Psoas muscle (tissue), 8 donors: ENCODE data around the gene GAS2L2. TPM values are rescaled to one million over a fixed set of nuclear protein-coding genes. Genes with fewer than 3 reads are reported as not detected.
A peak's percentile ranks its signal among the peaks of the same experiment; 100 is the strongest.

Source experiments
- ATAC-seq, 4 donors: fragments of 200-7000 bp; cut with Tn5 transposase; one replicate each; pipeline ENCODE4 v1.9.1; 2020; ENCODE audit warnings: moderate library complexity in 3 of 4, mild to moderate bottlenecking in 2 of 4
- DNase-seq, 2 donors: peaks; one replicate each; pipeline ENCODE4 v3.0.0-alpha.2; 2020
- H3K27ac ChIP-seq: fragments of 200-600 bp; one replicate; pipeline ENCODE4 v1.8.0; 2022
- H3K27me3 ChIP-seq, 3 donors: fragments of 200-600 bp in 1 of 3; one replicate each; pipeline versions ENCODE4 v1.6.1 to v1.8.0; 2013 to 2022; ENCODE audit warnings: low read length in 2 of 3, mild to moderate bottlenecking in 2 of 3, moderate library complexity in 1 of 3; ENCODE audit not compliant: insufficient read depth in 3 of 3
- H3K36me3 ChIP-seq, 2 donors: fragments of 200-600 bp in 1 of 2; one replicate each; pipeline versions ENCODE4 v1.6.1 to v1.8.0; 2013 to 2022; ENCODE audit warnings: low read depth in 1 of 2, mild to moderate bottlenecking in 1 of 2, moderate library complexity in 1 of 2; ENCODE audit not compliant: insufficient read depth in 1 of 2
- H3K4me1 ChIP-seq: fragments of 200-600 bp; one replicate; pipeline ENCODE4 v1.8.0; 2022
- H3K4me3 ChIP-seq: fragments of 200-600 bp; one replicate; pipeline ENCODE4 v1.8.0; 2022; ENCODE audit warnings: mild to moderate bottlenecking
- H3K9me3 ChIP-seq: fragments of 200-600 bp; one replicate; pipeline ENCODE4 v1.8.0; 2022
- WGBS, 3 donors: extraction: QIAGEN DNeasy Blood & Tissue Kit; methylation state at CpG; one replicate each; pipeline versions ENCODE4 v1.1.6 to v1.1.7; 2013; 5-methylcytosine and 5-hydroxymethylcytosine counted together
- intact Hi-C, 2 donors: fragments of 100-400 bp; cut with DNase I; formaldehyde crosslinking; loops; one replicate each; pipeline versions ENCODE4 v1.11.0 to v1.14.2; 2022
- polyA plus RNA-seq, 3 donors: library from polyadenylated mRNA; stranded (reverse); fragments of 200-250 nt; gene quantifications; one replicate each; pipeline ENCODE4 v1.2.3, GENCODE V29; 2013
- total RNA-seq, 4 donors: library from RNA; stranded (reverse); fragmentation: NEBNext Ultra II Directional in 2 of 4; extraction: Animal tissue kit (Norgen Biotek cat#: 25700) in 2 of 4; gene quantifications; one replicate each; pipeline versions ENCODE4 v1.2.1 to v1.2.4, GENCODE V29; 2021 to 2023
- TF ChIP-seq, protein P1 (sequence below): fragments of 200-600 bp; IDR thresholded peaks from one replicate; pipeline ENCODE4 v1.8.0; 2022; ENCODE audit warnings: antibody characterized with exemption
- donor health status: healthy with polysubstance abuse.
- donor health status: DM: no; HTN: no; CAD: no; lungs with moderate emphysema.
- donor health status: Bipolar disorder and iron deficiency.
- donor health status: healthy.
- donor health status: DM: yes; HTN: yes; CAD: no.
- donor health status: DM: no; HTN: no; CAD: no.
- donor health status: DM: no; HTN: no; CAD: no.
- donor health status: DM: yes; HTN: yes; CAD: no.

GAS2L2 gene
- total and polyA plus RNA-seq, 7 donors = 0.04 to 0.27 (median 0.13) TPM; not detected in 1

DNA sequence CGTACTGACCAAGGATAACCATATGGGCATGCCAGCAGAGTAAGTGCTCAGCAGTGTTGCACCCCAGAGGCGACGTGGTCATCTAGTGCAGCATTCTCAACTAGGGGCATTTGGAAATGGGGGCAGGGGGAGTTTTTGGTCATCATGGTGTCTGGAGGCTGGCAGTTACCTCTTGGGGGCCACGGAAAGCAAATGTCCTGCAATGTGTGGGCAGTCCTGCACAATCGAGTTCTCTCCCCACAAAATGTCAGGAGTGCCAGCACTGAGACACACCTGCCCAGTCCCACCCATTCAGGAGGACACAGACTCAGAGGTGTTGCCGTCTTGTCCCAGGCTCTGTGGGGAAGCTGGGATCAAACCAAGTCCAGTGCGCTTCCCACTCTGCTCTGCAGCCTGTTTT is 18.6 kb downstream of the GAS2L2 start:
- intact Hi-C loops = no loop called here

DNA sequence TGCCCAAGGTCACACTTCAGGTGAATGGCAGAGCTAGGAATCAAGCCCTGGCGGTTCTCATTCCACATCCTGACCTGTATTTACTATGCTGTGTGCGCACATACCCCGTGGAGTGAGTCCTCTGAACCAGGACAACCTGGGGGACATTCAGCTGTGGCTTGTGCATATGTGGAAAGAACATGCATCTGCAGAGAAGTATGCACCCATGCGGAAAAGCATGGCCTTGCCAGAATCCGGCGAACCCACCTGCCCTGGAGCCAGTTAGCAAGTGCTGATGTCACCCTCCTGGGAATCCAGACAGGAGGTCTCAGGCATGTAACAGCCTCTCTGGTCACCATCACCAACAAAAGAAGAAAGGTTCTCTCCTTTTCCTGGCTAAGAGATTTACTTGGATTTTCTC is 19.7 kb downstream of the GAS2L2 start:
- no peak overlapping the region for H3K27ac ChIP-seq
- TF ChIP-seq, protein P1, sequence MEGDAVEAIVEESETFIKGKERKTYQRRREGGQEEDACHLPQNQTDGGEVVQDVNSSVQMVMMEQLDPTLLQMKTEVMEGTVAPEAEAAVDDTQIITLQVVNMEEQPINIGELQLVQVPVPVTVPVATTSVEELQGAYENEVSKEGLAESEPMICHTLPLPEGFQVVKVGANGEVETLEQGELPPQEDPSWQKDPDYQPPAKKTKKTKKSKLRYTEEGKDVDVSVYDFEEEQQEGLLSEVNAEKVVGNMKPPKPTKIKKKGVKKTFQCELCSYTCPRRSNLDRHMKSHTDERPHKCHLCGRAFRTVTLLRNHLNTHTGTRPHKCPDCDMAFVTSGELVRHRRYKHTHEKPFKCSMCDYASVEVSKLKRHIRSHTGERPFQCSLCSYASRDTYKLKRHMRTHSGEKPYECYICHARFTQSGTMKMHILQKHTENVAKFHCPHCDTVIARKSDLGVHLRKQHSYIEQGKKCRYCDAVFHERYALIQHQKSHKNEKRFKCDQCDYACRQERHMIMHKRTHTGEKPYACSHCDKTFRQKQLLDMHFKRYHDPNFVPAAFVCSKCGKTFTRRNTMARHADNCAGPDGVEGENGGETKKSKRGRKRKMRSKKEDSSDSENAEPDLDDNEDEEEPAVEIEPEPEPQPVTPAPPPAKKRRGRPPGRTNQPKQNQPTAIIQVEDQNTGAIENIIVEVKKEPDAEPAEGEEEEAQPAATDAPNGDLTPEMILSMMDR = no peak
- no peaks in the 10 kb centered on the region for H3K36me3 ChIP-seq
- no peak overlapping the region for H3K4me3 ChIP-seq
- H3K4me1 ChIP-seq = peaks cover 6% of the 10 kb centered on the region
- ATAC-seq (no peak), DNase-seq (no peak)
- no peaks in the 10 kb centered on the region for H3K9me3 ChIP-seq
- no peaks in the 10 kb centered on the region for H3K27me3 ChIP-seq
- WGBS, 3 donors = 73 to 89% (median 75%) methylated on average over 6 of the region's 6 CpGs
- intact Hi-C loops = no loop called here

More for the DNA sequence above, 18.6 kb downstream of the GAS2L2 start:
- Histone ChIP-seq H3K27ac (no peak overlapping the region), H3K27me3 (peaks cover 0 to under 1% (median 0%) of the 10 kb centered on the region in 3 donors), H3K4me3 (no peak overlapping the region), H3K4me1 (peaks cover 6% of the 10 kb centered on the region), H3K36me3 (no peaks in the 10 kb centered on the region), H3K9me3 (no peaks in the 10 kb centered on the region)
- TF ChIP-seq, protein P1 = no peak
- 78 to 87% (median 83%) methylated on average over 7 of the region's 7 CpGs for WGBS, 3 donors
- no peak for DNase-seq
- ATAC-seq = no peak

DNA sequence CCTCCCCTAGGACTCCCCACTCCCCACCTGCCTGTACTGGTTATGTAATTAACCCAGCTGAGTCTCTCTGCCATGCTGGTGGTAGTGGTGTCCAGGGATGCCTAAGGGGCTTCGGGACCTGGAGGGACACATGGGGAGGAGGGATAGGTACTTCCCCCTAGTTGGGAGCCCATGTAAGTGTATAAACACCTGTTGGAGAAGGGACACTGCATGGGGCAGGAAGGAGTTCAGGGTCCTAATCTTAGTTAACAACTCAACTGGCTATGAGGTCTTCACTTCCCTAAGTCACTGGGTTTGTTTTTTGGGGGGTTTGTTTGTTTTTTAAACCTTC is 20.3 kb downstream of the GAS2L2 start:
- no peaks in the 10 kb centered on the region for H3K36me3 ChIP-seq
- 55 to 60% (median 58%) methylated on average over 1 of the region's 1 CpG for WGBS, 3 donors
- no peaks in the 10 kb centered on the region for H3K9me3 ChIP-seq
- peaks cover 6% of the 10 kb centered on the region for H3K4me1 ChIP-seq
- H3K27ac ChIP-seq = no peak overlapping the region
- no peak for DNase-seq
- peak in 1 of 4 donors; percentile 2 for ATAC-seq
- intact Hi-C loops = no loop called here
- no peaks in the 10 kb centered on the region for H3K27me3 ChIP-seq
- TF ChIP-seq, protein P1 = no peak
- no peak overlapping the region for H3K4me3 ChIP-seq

DNA sequence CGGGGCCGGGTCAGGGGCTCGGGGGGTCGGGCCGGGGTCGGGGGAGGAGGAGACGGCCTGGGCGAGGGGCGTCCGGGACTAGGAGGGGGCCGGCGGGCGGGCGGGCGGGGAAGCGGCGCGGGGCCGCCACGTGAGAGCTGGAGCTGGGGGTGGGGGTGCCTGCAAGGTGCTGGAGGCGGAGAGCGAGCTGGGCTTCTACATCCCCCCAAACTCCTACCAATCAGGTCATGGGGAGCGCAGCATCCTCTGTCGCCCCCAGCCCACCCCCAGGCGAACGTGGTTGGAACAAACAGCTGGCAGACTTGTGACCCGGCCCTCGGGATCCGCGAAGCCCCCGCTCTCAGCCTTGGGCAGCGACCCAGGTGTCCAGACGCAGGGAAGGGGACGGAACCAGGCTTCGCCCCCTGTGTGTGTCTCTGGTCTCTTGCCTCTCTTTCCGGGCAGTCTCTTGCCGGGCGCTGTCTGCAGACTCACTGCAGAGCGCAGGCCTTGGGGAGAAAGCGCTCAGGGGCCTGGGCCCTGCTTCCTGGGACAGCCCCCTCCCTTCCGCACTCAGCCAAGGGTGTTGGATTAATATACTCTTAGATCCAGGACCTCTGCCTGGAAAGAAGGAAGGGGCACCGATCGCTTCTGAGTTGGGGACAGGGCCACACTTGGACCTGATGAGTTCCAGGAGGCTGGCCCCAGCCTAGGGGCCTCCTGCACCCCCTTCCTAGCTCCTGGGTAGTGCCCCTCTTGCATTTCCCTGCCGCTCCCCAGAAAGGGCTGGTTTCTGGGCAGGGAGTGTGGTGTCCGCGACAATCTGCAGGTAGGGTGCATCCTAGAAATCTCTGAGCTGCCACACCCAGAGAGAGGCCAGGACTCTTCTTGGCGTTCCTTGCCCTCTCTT is 20.9 kb downstream of the GAS2L2 start:
- Histone ChIP-seq H3K4me3 (peak overlapping the region; percentile 68), H3K4me1 (peaks cover 6% of the 10 kb centered on the region), H3K27ac (peak overlapping the region; percentile 47), H3K27me3 (no peaks in the 10 kb centered on the region), H3K36me3 (no peaks in the 10 kb centered on the region), H3K9me3 (no peaks in the 10 kb centered on the region)
- DNase-seq (no peak), ATAC-seq (peak; percentile 37 to 46 (median 46))
- 13 to 31% (median 22%) methylated on average over 23 to 45 of the region's 47 CpGs for WGBS, 3 donors
- intact Hi-C loops = no loop called here
- TF ChIP-seq, protein P1 = no peak
